ENCODE measurements around the gene ANKRD65.
"Not testable (repeated sequence)": the region's sequence is repeated elsewhere in the genome, so short reads cannot be mapped to it uniquely, and the experiment has no call there.

The ANKRD65 gene

DNA sequence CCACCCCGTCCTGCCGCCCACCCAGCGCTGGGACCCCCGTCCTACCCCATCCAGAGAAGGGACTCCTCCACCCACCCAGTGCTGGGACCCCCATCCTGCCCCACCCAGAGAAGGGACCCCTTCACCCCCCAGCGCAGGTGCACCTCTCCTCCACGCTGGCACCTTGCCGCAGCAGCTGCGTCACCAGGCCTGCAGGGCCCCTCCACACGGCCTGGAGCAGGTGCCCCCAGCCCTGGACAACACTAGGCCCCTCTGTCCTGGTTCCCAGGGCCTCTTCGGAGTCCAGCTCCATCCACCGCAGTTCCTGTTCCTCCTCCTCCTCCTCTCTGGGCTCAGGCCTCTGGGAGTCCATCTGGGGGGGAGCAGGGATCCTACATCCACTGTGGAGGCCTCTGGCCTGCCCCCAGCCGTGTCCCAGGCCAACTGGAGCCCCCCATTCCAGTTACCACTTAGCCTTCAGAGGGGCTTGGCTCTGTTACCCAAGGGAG, 378 bp downstream of the ANKRD65 start:
- H3K4me3 ChIP-seq (ENCODE audit: low read depth, low read length): no peak overlapping the region
- DNase-seq (ENCODE audit: low read depth, low spot score): no peak
- TF ChIP-seq, protein P1, sequence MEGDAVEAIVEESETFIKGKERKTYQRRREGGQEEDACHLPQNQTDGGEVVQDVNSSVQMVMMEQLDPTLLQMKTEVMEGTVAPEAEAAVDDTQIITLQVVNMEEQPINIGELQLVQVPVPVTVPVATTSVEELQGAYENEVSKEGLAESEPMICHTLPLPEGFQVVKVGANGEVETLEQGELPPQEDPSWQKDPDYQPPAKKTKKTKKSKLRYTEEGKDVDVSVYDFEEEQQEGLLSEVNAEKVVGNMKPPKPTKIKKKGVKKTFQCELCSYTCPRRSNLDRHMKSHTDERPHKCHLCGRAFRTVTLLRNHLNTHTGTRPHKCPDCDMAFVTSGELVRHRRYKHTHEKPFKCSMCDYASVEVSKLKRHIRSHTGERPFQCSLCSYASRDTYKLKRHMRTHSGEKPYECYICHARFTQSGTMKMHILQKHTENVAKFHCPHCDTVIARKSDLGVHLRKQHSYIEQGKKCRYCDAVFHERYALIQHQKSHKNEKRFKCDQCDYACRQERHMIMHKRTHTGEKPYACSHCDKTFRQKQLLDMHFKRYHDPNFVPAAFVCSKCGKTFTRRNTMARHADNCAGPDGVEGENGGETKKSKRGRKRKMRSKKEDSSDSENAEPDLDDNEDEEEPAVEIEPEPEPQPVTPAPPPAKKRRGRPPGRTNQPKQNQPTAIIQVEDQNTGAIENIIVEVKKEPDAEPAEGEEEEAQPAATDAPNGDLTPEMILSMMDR (IDR thresholded peaks at IDR 0.05; ENCODE audit: low read depth, low read length): no peak
- in situ Hi-C loops (cut with HindIII; ENCODE audit: low sequenced_read_pairs): no loop called here

DNA sequence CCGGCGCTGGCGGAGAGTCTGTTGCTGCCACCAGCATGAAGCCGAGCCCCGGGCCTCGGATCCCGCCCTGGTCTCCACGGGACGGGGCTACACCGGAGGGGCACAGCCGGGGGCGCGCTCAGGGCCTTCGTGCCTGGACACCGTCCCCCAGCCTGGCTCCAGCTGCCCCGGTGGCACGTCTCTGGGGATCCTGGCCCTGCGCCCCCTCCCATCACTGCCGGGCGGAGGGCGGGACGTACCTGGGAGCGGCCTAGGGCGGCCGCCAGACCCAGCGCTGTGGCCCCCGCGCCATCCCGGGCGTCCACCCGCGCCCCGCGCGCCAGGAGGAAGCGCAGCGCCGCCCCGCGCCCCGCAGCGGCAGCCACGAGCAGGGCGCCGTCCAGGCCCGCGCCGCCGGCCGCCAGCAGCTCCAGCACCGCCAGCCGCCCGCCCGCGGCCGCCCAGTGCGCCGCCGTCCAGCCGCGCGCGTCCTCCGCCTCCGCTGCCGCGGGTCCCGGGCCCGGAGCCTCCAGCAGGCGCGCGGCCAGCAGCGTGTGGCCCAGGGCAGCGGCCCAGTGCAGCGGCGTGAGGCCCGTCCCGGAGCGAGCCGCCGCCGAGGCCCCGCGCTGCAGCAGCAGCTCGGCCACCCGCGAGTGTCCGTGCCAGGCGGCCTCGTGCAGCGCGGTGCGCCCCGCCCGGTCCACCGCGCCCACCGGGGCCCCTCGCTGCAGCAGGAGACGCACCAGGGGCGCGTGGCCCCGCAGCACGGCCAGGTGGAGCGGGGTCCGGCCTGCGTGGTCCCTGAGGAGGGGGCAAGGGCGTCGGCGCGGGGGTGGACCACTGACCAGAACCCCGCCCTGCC, 1.0 kb downstream of the ANKRD65 start:
- no peak for DNase-seq (ENCODE audit: low read depth, low spot score)
- no peak overlapping the region for H3K4me3 ChIP-seq (ENCODE audit: low read depth, low read length)
- TF ChIP-seq, protein P1 (IDR thresholded peaks at IDR 0.05; ENCODE audit: low read depth, low read length): no peak
- in situ Hi-C loops (cut with HindIII; ENCODE audit: low sequenced_read_pairs): no loop called here

DNA sequence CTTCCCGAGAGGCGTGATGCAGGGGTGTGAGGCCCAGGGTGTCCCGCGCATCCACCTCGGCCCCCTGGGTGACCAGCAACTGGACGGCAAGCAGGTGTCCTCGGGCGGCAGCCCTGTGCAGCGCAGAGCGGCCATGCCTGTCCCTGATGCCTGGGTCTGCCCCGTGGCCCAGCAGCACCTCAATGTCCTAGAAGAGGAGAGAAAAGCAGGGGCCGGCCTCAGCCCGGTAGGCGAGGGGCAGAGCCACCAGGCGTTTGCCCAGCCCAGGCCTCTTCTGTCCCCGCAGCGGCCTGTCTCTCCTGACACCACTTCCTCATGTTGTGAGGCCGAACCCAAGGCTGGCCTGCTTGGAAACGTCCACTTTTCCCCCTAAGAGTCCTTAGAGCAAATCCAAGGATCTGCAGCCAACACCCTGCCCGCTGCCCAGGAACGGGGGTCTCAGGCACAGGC, 1.7 kb downstream of the ANKRD65 start:
- in situ Hi-C loops (cut with HindIII; ENCODE audit: low sequenced_read_pairs): no loop called here
- TF ChIP-seq, protein P1 (IDR thresholded peaks at IDR 0.05; ENCODE audit: low read depth, low read length): no peak
- no peak for DNase-seq (ENCODE audit: low read depth, low spot score)
- H3K4me3 ChIP-seq (ENCODE audit: low read depth, low read length): no peak overlapping the region

DNA sequence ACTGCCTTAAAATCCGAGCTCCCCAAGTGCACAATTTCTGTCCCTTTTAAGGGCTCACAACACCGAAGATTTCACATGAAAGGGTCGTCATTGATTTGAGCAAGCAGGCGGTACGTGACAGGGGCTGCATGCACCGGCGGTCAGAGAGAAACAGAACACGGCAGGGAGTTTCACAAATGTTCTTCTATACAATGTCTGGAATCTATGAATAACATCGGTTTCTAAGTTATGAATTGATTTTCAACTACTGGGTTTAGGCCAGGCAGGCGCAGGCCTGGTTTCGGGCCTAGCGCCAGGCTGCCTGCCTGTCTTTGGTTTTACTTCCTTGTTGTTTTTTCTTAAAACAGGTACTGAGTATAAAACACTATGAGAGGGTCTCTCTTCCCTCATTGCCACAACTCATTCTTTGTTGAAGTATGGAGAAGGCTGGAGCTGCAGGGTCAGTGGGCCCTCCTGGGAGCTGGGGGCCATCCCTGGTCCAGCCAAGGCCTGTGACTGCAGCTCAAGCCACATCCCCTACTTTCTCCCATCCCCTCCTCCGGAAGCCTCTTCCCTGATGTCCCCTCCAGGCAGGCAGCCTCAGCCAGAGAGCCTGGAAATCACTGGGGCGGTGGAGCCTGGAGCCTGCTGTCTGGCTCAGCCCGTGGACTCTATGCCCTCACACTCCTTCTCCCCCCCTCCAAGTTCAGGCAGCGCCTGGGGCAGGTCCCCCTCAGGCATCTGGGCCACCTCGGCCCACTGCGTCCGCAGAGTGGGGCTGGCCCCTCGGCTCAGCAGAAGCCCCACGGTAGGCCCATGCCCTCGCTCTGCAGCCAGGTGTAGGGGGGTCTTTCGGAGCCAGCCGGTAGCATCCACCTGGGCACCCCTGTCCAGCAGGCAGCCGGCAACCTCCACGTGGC, 2.4 kb downstream of the ANKRD65 start:
- no peak overlapping the region for H3K4me3 ChIP-seq (ENCODE audit: low read depth, low read length)
- in situ Hi-C loops (cut with HindIII; ENCODE audit: low sequenced_read_pairs): no loop called here

DNA sequence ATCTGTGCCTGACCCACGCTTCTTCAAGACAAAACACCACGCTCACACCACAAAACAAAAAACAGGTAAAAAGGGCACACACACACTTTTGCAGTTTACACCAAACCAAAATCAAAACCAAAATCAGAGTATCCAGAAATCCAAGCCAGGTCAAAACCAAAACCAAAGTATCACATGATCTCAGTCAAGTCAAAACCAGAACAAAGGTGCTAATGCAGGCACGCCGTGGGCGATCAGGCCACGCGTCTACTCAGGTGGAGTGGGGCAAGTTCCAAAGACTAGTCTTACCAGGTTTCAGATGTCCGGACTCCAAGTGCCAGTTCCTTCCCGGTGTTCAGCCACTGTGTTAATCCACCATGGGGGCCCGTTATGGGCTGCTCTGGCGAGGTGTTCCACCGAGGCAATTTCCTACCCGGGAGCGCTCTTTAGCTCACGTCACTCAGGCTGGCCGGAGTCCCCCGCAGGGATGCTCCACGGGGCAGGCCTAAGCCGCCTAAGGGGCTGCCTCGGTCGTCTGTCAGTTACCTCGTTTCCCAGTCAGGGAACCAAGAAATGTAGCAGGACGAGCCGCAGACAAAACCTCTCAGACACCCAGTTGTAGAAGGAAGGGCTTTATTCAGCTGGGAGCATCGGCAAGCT, 3.1 kb downstream of the ANKRD65 start:
- in situ Hi-C loops (cut with HindIII; ENCODE audit: low sequenced_read_pairs); DNase-seq (ENCODE audit: low read depth, low spot score); H3K4me3 ChIP-seq (ENCODE audit: low read depth, low read length): not testable (repeated sequence)

More for the DNA sequence above, 2.4 kb downstream of the ANKRD65 start:
- no peak for DNase-seq (ENCODE audit: low read depth, low spot score)
- TF ChIP-seq, protein P1 (IDR thresholded peaks at IDR 0.05; ENCODE audit: low read depth, low read length): no peak

DNA sequence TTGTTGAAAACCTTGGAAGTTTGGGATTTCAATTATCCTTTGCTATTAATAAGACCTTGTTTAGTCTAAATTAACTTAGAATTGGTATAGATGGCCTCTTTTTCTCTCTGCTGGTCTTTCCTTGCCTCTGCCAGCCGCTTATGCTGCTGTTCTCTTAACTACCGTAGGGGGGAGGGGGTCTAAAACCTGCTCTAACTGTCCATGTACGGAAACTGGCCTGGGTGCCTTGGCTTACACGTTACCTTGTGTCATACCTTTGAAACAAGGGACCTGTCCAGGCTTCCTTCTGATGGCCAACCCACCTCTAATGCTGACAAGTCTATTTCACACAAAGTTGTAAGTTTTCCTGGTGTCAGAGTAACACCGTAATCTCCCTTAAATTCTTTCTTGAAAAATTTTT, 3.7 kb downstream of the ANKRD65 start:
- in situ Hi-C loops (cut with HindIII; ENCODE audit: low sequenced_read_pairs); DNase-seq (ENCODE audit: low read depth, low spot score); H3K4me3 ChIP-seq (ENCODE audit: low read depth, low read length): not testable (repeated sequence)

DNA sequence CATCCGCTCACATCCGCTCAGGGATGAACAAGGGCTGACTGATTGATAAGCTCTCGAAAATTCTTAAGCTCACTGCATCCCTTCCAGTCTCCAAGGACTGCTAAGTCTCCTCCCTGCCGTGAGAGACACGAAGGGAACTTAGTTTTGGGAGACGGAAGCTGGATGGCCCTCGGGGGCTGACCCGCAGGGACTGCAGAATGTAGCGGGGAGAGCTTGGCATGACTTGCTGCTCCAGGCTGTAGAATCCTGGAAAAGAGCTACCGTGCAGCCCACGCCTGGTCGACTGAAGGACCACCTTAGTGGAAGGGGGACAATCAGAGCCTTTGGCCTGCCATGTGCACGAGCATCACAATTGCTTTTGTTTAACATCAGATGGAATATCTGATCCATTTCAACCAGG, 5.3 kb downstream of the ANKRD65 start:
- no peak overlapping the region for H3K4me3 ChIP-seq (ENCODE audit: low read depth, low read length)
- in situ Hi-C loops (cut with HindIII; ENCODE audit: low sequenced_read_pairs): no loop called here
- TF ChIP-seq, protein P1 (IDR thresholded peaks at IDR 0.05; ENCODE audit: low read depth, low read length): no peak
- no peak for DNase-seq (ENCODE audit: low read depth, low spot score)

DNA sequence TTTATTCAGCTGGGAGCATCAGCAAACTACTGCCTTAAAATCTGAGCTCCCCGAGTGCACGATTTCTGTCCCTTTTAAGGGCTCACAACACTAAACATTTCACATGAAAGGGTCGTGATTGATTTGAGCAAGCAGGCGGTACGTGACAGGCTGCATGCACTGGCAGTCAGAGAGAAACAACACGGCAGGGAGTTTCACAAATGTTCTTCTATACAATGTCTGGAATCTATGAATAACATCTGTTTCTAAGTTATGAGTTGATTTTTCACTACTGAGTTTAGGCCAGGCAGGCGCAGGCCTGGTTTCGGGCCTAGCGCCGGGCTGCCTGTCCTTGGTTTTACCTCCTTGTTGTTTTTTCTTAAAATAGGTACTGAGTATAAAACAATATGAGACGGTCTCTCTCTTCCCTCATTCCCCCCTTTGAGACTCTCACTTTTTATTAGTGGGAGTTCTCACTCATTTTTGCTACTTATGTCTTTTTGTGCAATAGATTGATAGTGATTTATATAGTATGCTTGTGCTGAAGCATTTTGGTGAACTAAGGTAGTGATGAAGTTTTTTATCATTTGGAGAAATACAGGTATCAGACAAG, 8.7 kb downstream of the ANKRD65 start:
- DNase-seq (ENCODE audit: low read depth, low spot score); in situ Hi-C loops (cut with HindIII; ENCODE audit: low sequenced_read_pairs); H3K4me3 ChIP-seq (ENCODE audit: low read depth, low read length): not testable (repeated sequence)
